ENCODE measurements around the gene TMEM121B. TPM values are rescaled to one million over a fixed set of nuclear protein-coding genes. Genes with fewer than 3 reads are reported as not detected.

The TMEM121B gene
- total and polyA plus RNA-seq, 2 of the 13 experiments (the other 11 are each of a cell fraction or from before 2014, with no cell fraction given): not detected

GRCh38 chr22:17106785-17107546, 14.2 kb downstream of the TMEM121B start:
- H3K9me3 ChIP-seq (ENCODE audit: low read length): no peaks in the 10 kb centered on the region
- H3K4me3 ChIP-seq (replicated peaks in 1 of 3; ENCODE audit: insufficient read depth in 1 of 3, low read depth in 2 of 3, low read length in 3 of 3): no peak overlapping the region
- WGBS (ENCODE audit: low lambda C conversion rate): 92% methylated on average over 15 of the region's 15 CpGs
- CTCF ChIA-PET (ENCODE audit: low intra/inter-chr PET ratio, low total read pairs): no interaction called here
- no TSS peak for BruUV-seq (replicated peaks)
- no peak for DNase-seq (ENCODE audit: low spot score)
- no peak for ATAC-seq
- peaks cover 0 to 8% of the 10 kb centered on the region in 2 experiments; a peak in 3 of 5 replicates for H3K36me3 ChIP-seq (replicated peaks in 1 of 2; ENCODE audit: control insufficient read depth in 1 of 2, insufficient read depth in 2 of 2, low read length in 2 of 2)
- no peaks in the 10 kb centered on the region for H3K79me2 ChIP-seq (ENCODE audit: insufficient read depth, low read length)
- in situ Hi-C loops (cut with HindIII; ENCODE audit: extremely low pct_ligation_motif_present, low pct_unique_long_range_greater_than_20kb): no loop called here
- H3K27ac ChIP-seq (ENCODE audit: extremely low read length, insufficient read depth, low read length): no peak overlapping the region
- H3K4me1 ChIP-seq (ENCODE audit: insufficient read depth, low read length): no peaks in the 10 kb centered on the region
- TF ChIP-seq ZBTB7B (CRISPR knock-in tag; IDR thresholded peaks at IDR 0.05): no peak
- TF ChIP-seq ZBTB3 (CRISPR knock-in tag; IDR thresholded peaks at IDR 0.05; ENCODE audit: borderline replicate concordance, low read depth): no peak
- TF ChIP-seq THAP11 (CRISPR knock-in tag; IDR thresholded peaks at IDR 0.05): no peak
- TF ChIP-seq TFAP4 (IDR thresholded peaks at IDR 0.05; ENCODE audit: borderline replicate concordance, low read depth): no peak
- no peak for TF ChIP-seq ZNF660 (CRISPR knock-in tag; IDR thresholded peaks at IDR 0.05; ENCODE audit: borderline replicate concordance, low read depth)
- TF ChIP-seq ZBTB34 (CRISPR knock-in tag; IDR thresholded peaks at IDR 0.05): no peak
- TF ChIP-seq THRA (CRISPR knock-in tag; IDR thresholded peaks at IDR 0.05; ENCODE audit: borderline replicate concordance): no peak
- no peak for TF ChIP-seq TFDP2 (CRISPR knock-in tag; IDR thresholded peaks at IDR 0.05)
- TF ChIP-seq ZNF468 (CRISPR knock-in tag; IDR thresholded peaks at IDR 0.05): no peak
- TF ChIP-seq LBX2 (CRISPR knock-in tag; IDR thresholded peaks at IDR 0.05; ENCODE audit: borderline replicate concordance): no peak
- TF ChIP-seq ATRX (CRISPR knock-in tag; IDR thresholded peaks at IDR 0.05; ENCODE audit: borderline replicate concordance): no peak
- TF ChIP-seq TARDBP (CRISPR knock-in tag; IDR thresholded peaks at IDR 0.05): no peak
- intact Hi-C loops (cut with micrococcal nuclease; ENCODE audit: unreplicated experiment): no loop called here
- H2AFZ ChIP-seq (ENCODE audit: low read length): no peak overlapping the region
- no peak for FAIRE-seq
- no peaks in the 10 kb centered on the region for H3K27me3 ChIP-seq (ENCODE audit: control insufficient read depth in 1 of 2, insufficient read depth in 2 of 2, low read length in 2 of 2)
- H3K9ac ChIP-seq (ENCODE audit: insufficient read depth, low read depth, low read length): no peak overlapping the region
- H3K4me2 ChIP-seq (ENCODE audit: low read depth, low read length): no peak overlapping the region
- no peaks in the 10 kb centered on the region for H4K20me1 ChIP-seq (ENCODE audit: insufficient read depth, low read length)
- POLR2A ChIA-PET: no interaction called here
